Naive thymus-derived CD4-positive, alpha-beta T cell (primary cell): Measurements from ENCODE around the gene SRPK2. TPM values are rescaled to one million over a fixed set of nuclear protein-coding genes. Genes with fewer than 3 reads are reported as not detected.
A peak's percentile ranks its signal among the peaks of the same experiment; 100 is the strongest.

ENCODE experiments used
- ATAC-seq: fragments of 150-1000 bp; cut with Tn5 transposase; 2 replicates; pipeline ENCODE4 v1.10.0; 2021; ENCODE audit warnings: mild to moderate bottlenecking, moderate library complexity
- CTCF ChIA-PET: fragments of 350-600 bp; sonication (Branson Sonifier 250); formaldehyde crosslinking; loops from one replicate; lab custom pipeline; 2021; ENCODE audit warnings: antibody characterized with exemption; lab: Charles Lee
- POLR2A ChIA-PET: fragments of 350-600 bp; sonication (Branson Sonifier 250); formaldehyde crosslinking; loops from one replicate; lab custom pipeline; 2021; ENCODE audit warnings: antibody characterized with exemption, inconsistent platforms; lab: Charles Lee
- DNase-seq, 9 donors: peaks; one replicate each; pipeline versions ENCODE4 v3.0.0 to v3.0.0-alpha.2; 2020 to 2022; ENCODE audit warnings: mixed read lengths in 1 of 9
- H3K27ac ChIP-seq: one replicate; pipeline ENCODE4 v1.7.0; 2013; ENCODE audit warnings: mild to moderate bottlenecking, low read depth, low read length, moderate library complexity
- H3K27me3 ChIP-seq, 2 donors: one replicate each; pipeline ENCODE4 v1.7.0; 2013; ENCODE audit warnings: low read length in 2 of 2, mild to moderate bottlenecking in 2 of 2, moderate library complexity in 2 of 2; ENCODE audit not compliant: control insufficient read depth in 2 of 2, insufficient read depth in 2 of 2
- H3K36me3 ChIP-seq, 3 experiments: 1 replicate in 2 of 3; 2 replicates in 1 of 3; pipeline ENCODE4 v1.7.0; 2013; ENCODE audit warnings: low read length in 3 of 3, mild to moderate bottlenecking in 3 of 3, moderate library complexity in 1 of 3; ENCODE audit not compliant: insufficient read depth in 3 of 3, control insufficient read depth in 2 of 3
- H3K4me1 ChIP-seq, 2 donors: one replicate each; pipeline ENCODE4 v1.7.0; 2013; ENCODE audit warnings: low read length in 2 of 2, mild to moderate bottlenecking in 2 of 2, moderate library complexity in 1 of 2; ENCODE audit not compliant: control insufficient read depth in 2 of 2, insufficient read depth in 2 of 2
- H3K4me3 ChIP-seq: 2 replicates; pipeline ENCODE4 v1.7.0; 2013; ENCODE audit warnings: mild to moderate bottlenecking, low read length
- H3K9me3 ChIP-seq, 3 experiments: 1 replicate in 2 of 3; 2 replicates in 1 of 3; pipeline ENCODE4 v1.7.0; 2013; ENCODE audit warnings: low read length in 3 of 3; ENCODE audit not compliant: control insufficient read depth in 2 of 3
- H3K27ac Mint-ChIP-seq, 9 donors: one replicate each; pipeline ENCODE4 v1.8.0; 2020 to 2022; ENCODE audit warnings: mixed read lengths in 9 of 9, mild to moderate bottlenecking in 8 of 9, moderate library complexity in 5 of 9, inconsistent platforms in 2 of 9
- H3K27me3 Mint-ChIP-seq, 5 donors: one replicate each; pipeline ENCODE4 v1.8.0; 2021 to 2022; ENCODE audit warnings: mixed read lengths in 5 of 5, mild to moderate bottlenecking in 1 of 5
- H3K36me3 Mint-ChIP-seq, 5 donors: one replicate each; pipeline ENCODE4 v1.8.0; 2020 to 2022; ENCODE audit warnings: mixed read lengths in 5 of 5, mild to moderate bottlenecking in 3 of 5, inconsistent platforms in 1 of 5
- H3K4me1 Mint-ChIP-seq, 7 donors: one replicate each; pipeline ENCODE4 v1.8.0; 2020 to 2022; ENCODE audit warnings: mixed read lengths in 7 of 7, mild to moderate bottlenecking in 3 of 7, inconsistent platforms in 1 of 7
- H3K4me3 Mint-ChIP-seq, 10 donors: one replicate each; pipeline ENCODE4 v1.8.0; 2020 to 2022; ENCODE audit warnings: mild to moderate bottlenecking in 10 of 10, mixed read lengths in 10 of 10, moderate library complexity in 6 of 10, inconsistent platforms in 2 of 10
- H3K9me3 Mint-ChIP-seq, 11 donors: one replicate each; pipeline ENCODE4 v1.8.0; 2020 to 2022; ENCODE audit warnings: mixed read lengths in 11 of 11, mild to moderate bottlenecking in 4 of 11, inconsistent platforms in 1 of 11, moderate library complexity in 1 of 11
- intact Hi-C, 2 donors: fragments of 100-400 bp; cut with micrococcal nuclease; formaldehyde crosslinking; loops; one replicate each; pipeline ENCODE4 v1.15.1; 2023
- polyA plus RNA-seq, 2 donors: library from polyadenylated mRNA; unstranded; fragments of 300-500 nt; fragmentation: Illumina TruSeq; gene quantifications; one replicate each; pipeline ENCODE4 v1.2.3, GENCODE V29; 2021
- total RNA-seq, 6 experiments: library from RNA in 5 of 6; stranded (reverse) in 5 of 6; gene quantifications; 1 replicate in 5 of 6; 2 replicates in 1 of 6; pipeline ENCODE4 v1.2.3 and lab custom pipeline; 2021 to 2026

The SRPK2 gene
- total and polyA plus RNA-seq, 7 experiments from 2014 or later = 40.2 to 56.7 (median 46.8) TPM

GRCh38 chr7:105157278-105157677 lies 231.4 kb downstream of the SRPK2 start:
- Histone ChIP-seq H3K36me3 (peaks cover 0 to 16% (median 4%) of the 10 kb centered on the region in 3 experiments), H3K9me3 (no peaks in the 10 kb centered on the region), H3K27me3 (no peaks in the 10 kb centered on the region), H3K27ac (no peak overlapping the region), H3K4me1 (no peaks in the 10 kb centered on the region), H3K4me3 (no peak overlapping the region)
- Mint-ChIP-seq H3K27ac (peak overlapping the region in 2 of 9 donors; percentile 3 to 14), H3K4me1 (peaks cover 2 to 9% (median 4%) of the 10 kb centered on the region in 7 donors), H3K27me3 (no peaks in the 10 kb centered on the region), H3K9me3 (no peaks in the 10 kb centered on the region), H3K4me3 (no peak overlapping the region), H3K36me3 (peaks cover 0 to 23% (median 9%) of the 10 kb centered on the region in 5 donors)
- intact Hi-C loops = no loop called here
- DNase-seq = no peak
- ChIA-PET CTCF (no interaction called here), POLR2A (no interaction called here)
- ATAC-seq = no peak

- Mint-ChIP-seq H3K4me3 (no peak overlapping the region), H3K4me1 (peaks cover 2 to 9% (median 4%) of the 10 kb centered on the region in 7 donors), H3K9me3 (no peaks in the 10 kb centered on the region), H3K27ac (peak overlapping the region in 2 of 9 donors; percentile 14), H3K36me3 (peaks cover 0 to 23% (median 9%) of the 10 kb centered on the region in 5 donors), H3K27me3 (no peaks in the 10 kb centered on the region)
- ChIA-PET CTCF (no interaction called here), POLR2A (no interaction called here)
- H3K4me1 ChIP-seq = no peaks in the 10 kb centered on the region
- no peak for ATAC-seq
- peaks cover 0 to 16% (median 4%) of the 10 kb centered on the region in 3 experiments for H3K36me3 ChIP-seq
- no peak overlapping the region for H3K4me3 ChIP-seq
- intact Hi-C loops = no loop called here
- no peaks in the 10 kb centered on the region for H3K9me3 ChIP-seq
- no peak overlapping the region for H3K27ac ChIP-seq
- no peak for DNase-seq
- H3K27me3 ChIP-seq = no peaks in the 10 kb centered on the region
Measured at GRCh38 chr7:105156731-105157130, 232.0 kb downstream of the SRPK2 start.

- intact Hi-C loops = no loop called here
- ChIA-PET CTCF (interaction anchor here (0.6 to 1.4 kb wide), 5 partner anchors 141 to 1466 kb away, joined by 3 to 4 read pairs (median 3); no protein-coding TSS in a partner anchor), POLR2A (no interaction called here)
- Mint-ChIP-seq H3K36me3 (peaks cover 0 to 29% (median 9%) of the 10 kb centered on the region in 5 donors), H3K4me1 (peaks cover 2 to 14% (median 4%) of the 10 kb centered on the region in 7 donors), H3K27ac (peak overlapping the region in 2 of 9 donors; percentile 3 to 25), H3K9me3 (no peaks in the 10 kb centered on the region), H3K27me3 (no peaks in the 10 kb centered on the region), H3K4me3 (no peak overlapping the region)
- peaks cover 0 to 16% (median 0%) of the 10 kb centered on the region in 3 experiments for H3K36me3 ChIP-seq
- no peaks in the 10 kb centered on the region for H3K4me1 ChIP-seq
- H3K9me3 ChIP-seq = no peaks in the 10 kb centered on the region
- no peak overlapping the region for H3K4me3 ChIP-seq
- H3K27me3 ChIP-seq = no peaks in the 10 kb centered on the region
- DNase-seq (no peak), ATAC-seq (no peak)
- H3K27ac ChIP-seq = no peak overlapping the region
Measured at GRCh38 chr7:105154084-105154483, 234.6 kb downstream of the SRPK2 start.

- Mint-ChIP-seq H3K36me3 (peaks cover 0 to 29% (median 9%) of the 10 kb centered on the region in 5 donors), H3K4me3 (no peak overlapping the region), H3K27ac (peak overlapping the region in 2 of 9 donors; percentile 25 to 37), H3K27me3 (no peaks in the 10 kb centered on the region), H3K4me1 (peaks cover 2 to 14% (median 4%) of the 10 kb centered on the region in 7 donors), H3K9me3 (no peaks in the 10 kb centered on the region)
- POLR2A ChIA-PET = no interaction called here
- intact Hi-C loops = loop anchor here (1.0 kb wide), 3 partner anchors 183 to 436 kb away; no protein-coding TSS in a partner anchor
- DNase-seq = no peak
- Histone ChIP-seq H3K9me3 (no peaks in the 10 kb centered on the region), H3K4me1 (no peaks in the 10 kb centered on the region), H3K27ac (no peak overlapping the region), H3K4me3 (no peak overlapping the region), H3K36me3 (peaks cover 0 to 16% (median 0%) of the 10 kb centered on the region in 3 experiments), H3K27me3 (no peaks in the 10 kb centered on the region)
- CTCF ChIA-PET = interaction anchor here (0.6 to 1.4 kb wide), 5 partner anchors 181 to 1466 kb away, joined by 3 to 4 read pairs (median 3); no protein-coding TSS in a partner anchor
- ATAC-seq = no peak
Measured at GRCh38 chr7:105153531-105153930, 235.2 kb downstream of the SRPK2 start.

GRCh38 chr7:105151152-105151551 lies 237.6 kb downstream of the SRPK2 start:
- ChIA-PET POLR2A (no interaction called here), CTCF (interaction anchor here (0.7 kb wide), 1 partner anchor 182 kb away, joined by 3 read pairs; no protein-coding TSS in a partner anchor)
- Histone ChIP-seq H3K27me3 (no peaks in the 10 kb centered on the region), H3K4me1 (no peaks in the 10 kb centered on the region), H3K4me3 (no peak overlapping the region), H3K9me3 (no peaks in the 10 kb centered on the region), H3K36me3 (peaks cover 0 to 11% (median 0%) of the 10 kb centered on the region in 3 experiments), H3K27ac (no peak overlapping the region)
- intact Hi-C loops = no loop called here
- DNase-seq (no peak), ATAC-seq (no peak)
- Mint-ChIP-seq H3K9me3 (no peaks in the 10 kb centered on the region), H3K27me3 (no peaks in the 10 kb centered on the region), H3K4me3 (no peak overlapping the region), H3K4me1 (peaks cover 0 to 11% (median 6%) of the 10 kb centered on the region in 7 donors), H3K36me3 (peaks cover 0 to 30% (median 7%) of the 10 kb centered on the region in 5 donors), H3K27ac (no peak overlapping the region)

GRCh38 chr7:105149827-105150226 lies 238.9 kb downstream of the SRPK2 start:
- no peaks in the 10 kb centered on the region for H3K4me1 ChIP-seq
- DNase-seq (no peak), ATAC-seq (no peak)
- Mint-ChIP-seq H3K4me1 (peaks cover 0 to 10% (median 5%) of the 10 kb centered on the region in 7 donors), H3K36me3 (peaks cover 0 to 31% (median 5%) of the 10 kb centered on the region in 5 donors), H3K27me3 (no peaks in the 10 kb centered on the region), H3K9me3 (no peaks in the 10 kb centered on the region), H3K27ac (peak overlapping the region in 1 of 9 donors; percentile 38), H3K4me3 (no peak overlapping the region)
- no peaks in the 10 kb centered on the region for H3K27me3 ChIP-seq
- CTCF ChIA-PET = no interaction called here
- intact Hi-C loops = no loop called here
- no peak overlapping the region for H3K4me3 ChIP-seq
- POLR2A ChIA-PET = no interaction called here
- peaks cover 0 to 16% (median 0%) of the 10 kb centered on the region in 3 experiments for H3K36me3 ChIP-seq
- H3K9me3 ChIP-seq = no peaks in the 10 kb centered on the region
- H3K27ac ChIP-seq = no peak overlapping the region
